DOHH2 (cell line): Measurements from ENCODE around the gene PHGDH.

ENCODE experiments used
- H3F3A ChIP-seq: fragments of 200-600 bp; sonication (generic), shearing (Covaris generic); 2 replicates; pipeline ENCODE4 v1.6.0; 2016; ENCODE audit warnings: antibody characterized with exemption, mild to moderate bottlenecking; ENCODE audit not compliant: control insufficient read depth, insufficient read depth
- H3K27ac ChIP-seq: fragments of 200-600 bp; sonication (generic); 2 replicates; pipeline ENCODE4 v1.5.1; 2014; ENCODE audit warnings: low read depth, mild to moderate bottlenecking, low read length, moderate library complexity
- H3K27me3 ChIP-seq: fragments of 200-600 bp; sonication (generic); 2 replicates; pipeline ENCODE4 v1.6.1; 2014; ENCODE audit warnings: mild to moderate bottlenecking, low read length, mixed read lengths; ENCODE audit not compliant: control insufficient read depth
- H3K36me3 ChIP-seq: fragments of 200-600 bp; sonication (generic); 2 replicates; pipeline ENCODE4 v1.6.1; 2014; ENCODE audit warnings: mild to moderate bottlenecking, low read length, moderate library complexity, mixed read lengths; ENCODE audit not compliant: control insufficient read depth
- H3K4me1 ChIP-seq: fragments of 200-600 bp; sonication (generic); 2 replicates; pipeline ENCODE4 v1.6.1; 2014; ENCODE audit warnings: mild to moderate bottlenecking, low read length, mixed read lengths; ENCODE audit not compliant: control insufficient read depth
- H3K4me2 ChIP-seq: fragments of 200-600 bp; sonication (generic); 2 replicates; pipeline ENCODE4 v1.6.0; 2014; ENCODE audit warnings: mild to moderate bottlenecking, low read length, moderate library complexity
- H3K4me3 ChIP-seq: fragments of 200-600 bp; sonication (generic); 2 replicates; pipeline ENCODE4 v1.5.1; 2014; ENCODE audit warnings: mild to moderate bottlenecking, low read length, mixed read lengths
- H3K79me2 ChIP-seq: fragments of 200-600 bp; sonication (generic); 2 replicates; pipeline ENCODE4 v1.6.1; 2014; ENCODE audit warnings: mild to moderate bottlenecking, low read length, mixed read lengths; ENCODE audit not compliant: control insufficient read depth
- H3K9me2 ChIP-seq: fragments of 200-600 bp; sonication (generic); replicated peaks from 2 replicates; pipeline ENCODE4 v1.6.1; 2014; ENCODE audit warnings: mild to moderate bottlenecking, low read length, mixed read lengths; ENCODE audit not compliant: control insufficient read depth
- H3K9me3 ChIP-seq: fragments of 200-600 bp; sonication (generic); 2 replicates; pipeline ENCODE4 v1.6.1; 2014; ENCODE audit warnings: antibody characterized with exemption, low read length, mixed read lengths; ENCODE audit not compliant: control insufficient read depth, insufficient read depth
- H4K20me1 ChIP-seq: fragments of 200-600 bp; sonication (generic); 2 replicates; pipeline ENCODE4 v1.6.0; 2014; ENCODE audit warnings: low read depth, mild to moderate bottlenecking, antibody characterized with exemption, low read length, moderate library complexity; ENCODE audit not compliant: control insufficient read depth, insufficient read depth
- EZH2phosphoT487 ChIP-seq: fragments of 200-600 bp; sonication (generic); IDR thresholded peaks from 2 replicates; pipeline ENCODE4 v1.6.1; 2017; ENCODE audit warnings: borderline replicate concordance, mild to moderate bottlenecking, antibody characterized with exemption, low read length, moderate library complexity, mixed read lengths
- TF ChIP-seq, protein P1 (sequence below): fragments of 200-600 bp; sonication (generic); IDR thresholded peaks from one replicate; pipeline ENCODE4 v1.5.1; 2014; ENCODE audit warnings: antibody characterized with exemption, mild to moderate bottlenecking, low read depth, low read length; ENCODE audit not compliant: poor library complexity, severe bottlenecking

Gene PHGDH

DNA sequence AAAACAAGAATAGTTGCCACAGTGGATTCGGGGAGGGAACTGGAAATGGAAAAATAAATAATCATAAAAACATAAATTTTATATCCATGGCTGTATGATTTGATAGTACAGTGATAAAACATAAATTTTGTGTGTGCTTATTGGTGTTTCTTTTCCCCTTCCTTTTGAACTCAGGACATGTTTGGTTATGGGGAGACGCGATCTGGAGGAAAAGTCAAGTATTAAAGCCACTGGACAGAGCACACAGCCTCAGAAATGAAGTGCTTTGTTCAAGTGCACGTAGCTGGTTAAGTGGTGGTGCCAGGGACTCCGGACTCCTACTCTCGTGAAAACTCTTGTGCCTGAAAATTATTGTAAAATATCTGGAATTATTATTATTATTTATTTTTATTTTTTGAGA is 66.6 kb downstream of the PHGDH start:
- Histone ChIP-seq H3K9me2 (no peaks in the 10 kb centered on the region), H3K27ac (no peak overlapping the region), H3K36me3 (no peaks in the 10 kb centered on the region), H3K4me1 (no peaks in the 10 kb centered on the region), H3K79me2 (no peaks in the 10 kb centered on the region), H3K4me2 (no peak overlapping the region), H3K9me3 (no peaks in the 10 kb centered on the region), H3F3A (no peaks in the 10 kb centered on the region), H4K20me1 (no peaks in the 10 kb centered on the region), H3K27me3 (0 out of 2 replicates have a peak, but pooled peaks cover 3% of the 10 kb centered on the region), H3K4me3 (no peak overlapping the region)
- no peak for TF ChIP-seq EZH2phosphoT487
- TF ChIP-seq, protein P1, sequence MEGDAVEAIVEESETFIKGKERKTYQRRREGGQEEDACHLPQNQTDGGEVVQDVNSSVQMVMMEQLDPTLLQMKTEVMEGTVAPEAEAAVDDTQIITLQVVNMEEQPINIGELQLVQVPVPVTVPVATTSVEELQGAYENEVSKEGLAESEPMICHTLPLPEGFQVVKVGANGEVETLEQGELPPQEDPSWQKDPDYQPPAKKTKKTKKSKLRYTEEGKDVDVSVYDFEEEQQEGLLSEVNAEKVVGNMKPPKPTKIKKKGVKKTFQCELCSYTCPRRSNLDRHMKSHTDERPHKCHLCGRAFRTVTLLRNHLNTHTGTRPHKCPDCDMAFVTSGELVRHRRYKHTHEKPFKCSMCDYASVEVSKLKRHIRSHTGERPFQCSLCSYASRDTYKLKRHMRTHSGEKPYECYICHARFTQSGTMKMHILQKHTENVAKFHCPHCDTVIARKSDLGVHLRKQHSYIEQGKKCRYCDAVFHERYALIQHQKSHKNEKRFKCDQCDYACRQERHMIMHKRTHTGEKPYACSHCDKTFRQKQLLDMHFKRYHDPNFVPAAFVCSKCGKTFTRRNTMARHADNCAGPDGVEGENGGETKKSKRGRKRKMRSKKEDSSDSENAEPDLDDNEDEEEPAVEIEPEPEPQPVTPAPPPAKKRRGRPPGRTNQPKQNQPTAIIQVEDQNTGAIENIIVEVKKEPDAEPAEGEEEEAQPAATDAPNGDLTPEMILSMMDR, result no peak

DNA sequence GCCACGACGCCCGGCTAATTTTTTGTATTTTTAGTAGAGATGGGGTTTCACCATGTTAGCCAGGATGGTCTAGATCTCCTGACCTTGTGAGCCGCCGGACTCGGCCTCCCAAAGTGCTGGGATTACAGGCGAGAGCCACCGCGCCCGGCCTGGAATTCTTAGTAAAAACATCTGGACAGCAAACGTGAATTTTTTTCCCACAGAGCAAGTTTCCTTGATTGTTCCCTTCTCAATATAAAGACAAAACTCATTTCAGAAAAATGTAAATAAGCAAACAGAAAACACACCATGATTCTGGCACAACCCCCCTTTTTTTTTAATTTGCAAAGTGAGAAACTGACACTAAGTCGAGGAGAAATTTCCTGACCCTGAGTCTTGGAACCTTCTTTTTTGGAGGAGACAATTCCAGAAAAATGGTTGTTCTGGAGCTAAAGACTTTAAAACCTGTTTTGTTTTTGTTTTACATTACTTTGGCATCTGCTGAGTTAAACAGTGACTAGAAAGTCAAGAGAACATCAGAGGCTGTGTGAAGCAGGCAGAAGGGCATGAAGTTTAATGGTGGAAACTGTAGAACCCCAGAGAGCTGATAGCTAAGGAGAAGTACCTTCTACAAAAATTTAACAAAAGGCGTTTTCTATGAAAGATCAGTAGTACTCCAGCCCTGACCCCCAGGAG is 67.3 kb downstream of the PHGDH start:
- H3K4me3 ChIP-seq, result no peak overlapping the region
- H3K36me3 ChIP-seq, result no peaks in the 10 kb centered on the region
- H3K27me3 ChIP-seq, result 0 out of 2 replicates have a peak, but pooled peaks cover 3% of the 10 kb centered on the region
- no peaks in the 10 kb centered on the region for H3K79me2 ChIP-seq
- no peaks in the 10 kb centered on the region for H4K20me1 ChIP-seq
- no peaks in the 10 kb centered on the region for H3K9me3 ChIP-seq
- no peak overlapping the region for H3K4me2 ChIP-seq
- H3F3A ChIP-seq, result no peaks in the 10 kb centered on the region
- H3K4me1 ChIP-seq, result no peaks in the 10 kb centered on the region
- no peak overlapping the region for H3K27ac ChIP-seq
- TF ChIP-seq, protein P1, result no peak
- no peak for TF ChIP-seq EZH2phosphoT487
- H3K9me2 ChIP-seq, result no peaks in the 10 kb centered on the region

- Histone ChIP-seq H3K4me1 (no peaks in the 10 kb centered on the region), H3K9me3 (no peaks in the 10 kb centered on the region), H3K9me2 (no peaks in the 10 kb centered on the region), H3K27ac (no peak overlapping the region), H4K20me1 (no peaks in the 10 kb centered on the region), H3K36me3 (no peaks in the 10 kb centered on the region), H3K4me2 (no peak overlapping the region), H3K79me2 (no peaks in the 10 kb centered on the region), H3F3A (no peaks in the 10 kb centered on the region), H3K27me3 (0 out of 2 replicates have a peak, but pooled peaks cover 3% of the 10 kb centered on the region), H3K4me3 (no peak overlapping the region)
- TF ChIP-seq EZH2phosphoT487, result no peak
- TF ChIP-seq, protein P1, result no peak
Observed at GRCh38 chr1:119779869-119780356, 68.2 kb downstream of the PHGDH start.
